GM10248 (cell line): ENCODE results near the gene RASAL2.
A peak's percentile ranks its signal among the peaks of the same experiment; 100 is the strongest.

ENCODE experiments used
- CTCF ChIA-PET: fragments of 300-600 bp; sonication (Branson Sonifier 250); formaldehyde crosslinking; extraction: SDS; loops from one replicate; lab custom pipeline; 2021; ENCODE audit warnings: antibody characterized with exemption; lab: Yijun Ruan, JAX
- POLR2A ChIA-PET: fragments of 350-650 bp; sonication (Branson Sonifier 250); formaldehyde crosslinking; extraction: SDS; loops from one replicate; lab custom pipeline; 2020; ENCODE audit warnings: antibody characterized with exemption; lab: Yijun Ruan, JAX
- DNase-seq: peaks from one replicate; pipeline ENCODE4 v3.0.0; 2012; ENCODE audit errors: extremely low spot score
- TF ChIP-seq, protein P1 (sequence below): IDR thresholded peaks from 2 replicates; pipeline ENCODE4 v1.5.1; 2012; ENCODE audit warnings: mild to moderate bottlenecking, low read depth; ENCODE audit errors: extremely low read depth, missing control alignments, control extremely low read depth

Gene RASAL2

DNA sequence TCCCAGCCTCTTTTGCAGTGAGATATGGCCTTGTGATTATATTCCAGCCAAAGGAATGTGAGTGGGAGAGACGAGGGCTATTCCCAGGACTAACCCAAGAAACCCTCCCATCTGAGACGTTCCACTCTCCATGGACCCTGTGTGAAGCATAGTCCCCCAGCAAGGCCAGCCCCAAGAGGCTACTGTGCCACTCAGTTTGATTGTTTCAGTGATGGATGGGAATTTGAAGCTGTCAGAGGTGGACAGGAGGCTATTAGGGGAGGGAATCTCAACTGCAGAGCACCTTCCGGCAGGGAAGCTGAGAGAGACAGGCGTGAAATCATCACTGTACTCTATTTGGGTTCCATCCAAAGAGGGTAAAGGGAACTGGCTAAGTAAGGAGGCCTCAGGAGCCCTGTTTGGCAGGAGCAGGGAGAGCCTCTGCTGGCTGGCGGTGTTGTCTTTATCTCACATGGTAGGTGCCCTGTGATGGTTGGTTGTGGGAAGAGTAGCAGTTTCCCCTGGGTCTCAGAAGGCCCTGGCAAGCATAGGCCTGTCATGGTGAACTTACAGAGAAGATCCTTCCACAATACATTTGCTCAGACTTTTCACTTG lies 415.6 kb downstream of the RASAL2 start:
- DNase-seq, result no peak
- ChIA-PET POLR2A (no interaction called here), CTCF (interaction anchor here (1.2 to 5.3 kb wide), 3 partner anchors 8 to 210 kb away, joined by 3 to 27 read pairs (median 3); no protein-coding TSS in a partner anchor)
- TF ChIP-seq, protein P1, sequence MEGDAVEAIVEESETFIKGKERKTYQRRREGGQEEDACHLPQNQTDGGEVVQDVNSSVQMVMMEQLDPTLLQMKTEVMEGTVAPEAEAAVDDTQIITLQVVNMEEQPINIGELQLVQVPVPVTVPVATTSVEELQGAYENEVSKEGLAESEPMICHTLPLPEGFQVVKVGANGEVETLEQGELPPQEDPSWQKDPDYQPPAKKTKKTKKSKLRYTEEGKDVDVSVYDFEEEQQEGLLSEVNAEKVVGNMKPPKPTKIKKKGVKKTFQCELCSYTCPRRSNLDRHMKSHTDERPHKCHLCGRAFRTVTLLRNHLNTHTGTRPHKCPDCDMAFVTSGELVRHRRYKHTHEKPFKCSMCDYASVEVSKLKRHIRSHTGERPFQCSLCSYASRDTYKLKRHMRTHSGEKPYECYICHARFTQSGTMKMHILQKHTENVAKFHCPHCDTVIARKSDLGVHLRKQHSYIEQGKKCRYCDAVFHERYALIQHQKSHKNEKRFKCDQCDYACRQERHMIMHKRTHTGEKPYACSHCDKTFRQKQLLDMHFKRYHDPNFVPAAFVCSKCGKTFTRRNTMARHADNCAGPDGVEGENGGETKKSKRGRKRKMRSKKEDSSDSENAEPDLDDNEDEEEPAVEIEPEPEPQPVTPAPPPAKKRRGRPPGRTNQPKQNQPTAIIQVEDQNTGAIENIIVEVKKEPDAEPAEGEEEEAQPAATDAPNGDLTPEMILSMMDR, result no peak

DNA sequence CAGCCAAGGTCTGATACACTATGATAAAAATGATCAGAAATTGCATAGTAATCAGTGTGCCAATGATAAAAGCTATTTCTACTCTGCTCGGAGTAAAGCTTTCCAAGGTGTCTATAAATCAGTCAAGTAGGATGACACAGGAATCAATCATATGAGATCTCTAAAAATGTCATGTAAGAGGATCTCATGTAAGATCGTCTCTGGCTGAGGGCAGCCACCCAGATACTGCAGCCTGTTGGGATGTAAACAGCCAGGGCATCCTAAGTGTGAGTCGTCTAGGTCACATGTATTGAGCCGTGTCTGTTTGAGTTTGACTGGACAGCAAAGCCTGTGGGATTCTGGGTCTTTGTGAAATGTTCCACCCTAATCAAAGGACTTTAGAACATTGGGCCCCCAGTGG lies 416.3 kb downstream of the RASAL2 start:
- CTCF ChIA-PET, result interaction anchor here (1.2 to 5.3 kb wide), 2 partner anchors 9 to 35 kb away, joined by 3 to 27 read pairs; no protein-coding TSS in a partner anchor
- POLR2A ChIA-PET, result no interaction called here
- TF ChIP-seq, protein P1, result no peak
- no peak for DNase-seq

DNA sequence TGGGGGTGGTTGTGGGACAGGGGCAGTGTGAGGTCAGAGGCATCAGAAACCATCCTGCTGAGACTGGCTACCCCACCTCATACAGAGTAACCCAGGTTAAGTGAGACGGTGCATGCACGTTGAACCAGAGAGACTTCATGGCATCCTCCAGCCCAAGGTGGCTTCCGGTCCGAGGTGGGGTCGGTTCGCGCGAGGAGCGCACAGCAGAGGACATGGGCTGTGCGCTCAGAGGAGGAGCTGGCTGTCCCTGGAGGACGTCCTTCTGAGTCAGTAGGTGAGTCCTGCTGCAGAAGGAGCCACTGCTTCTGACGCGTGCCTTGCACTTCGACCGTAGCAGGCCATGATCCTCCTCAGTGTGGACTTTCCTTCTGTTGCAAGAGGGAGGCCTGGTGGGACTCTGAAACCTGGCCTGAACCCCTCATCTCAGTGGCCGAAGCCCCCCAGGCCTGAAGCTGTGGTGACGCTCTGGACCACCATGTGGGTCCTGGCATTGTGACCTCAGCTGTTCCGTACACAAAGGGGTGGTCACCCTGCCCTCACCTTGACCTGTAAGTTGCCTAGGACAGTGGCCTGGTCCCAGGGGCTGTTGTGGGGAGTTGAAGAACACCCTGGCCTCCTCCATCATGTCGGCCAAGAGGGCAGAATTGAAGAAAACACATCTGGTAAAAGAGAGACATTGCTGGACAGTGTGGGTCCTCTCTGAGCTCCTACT lies 418.8 kb downstream of the RASAL2 start, which contains the start of gene TEX35:
TEX35 (plus strand) TSS at position 544 of the 712 bp plus-strand sequence; CDS start at position 624, 80 bp downstream.
- ChIA-PET POLR2A (no interaction called here), CTCF (interaction anchor here (1.3 to 5.3 kb wide), 2 partner anchors 11 to 19 kb away, joined by 3 to 27 read pairs; no protein-coding TSS in a partner anchor)
- no peak for DNase-seq
- TF ChIP-seq, protein P1, result no peak

DNA sequence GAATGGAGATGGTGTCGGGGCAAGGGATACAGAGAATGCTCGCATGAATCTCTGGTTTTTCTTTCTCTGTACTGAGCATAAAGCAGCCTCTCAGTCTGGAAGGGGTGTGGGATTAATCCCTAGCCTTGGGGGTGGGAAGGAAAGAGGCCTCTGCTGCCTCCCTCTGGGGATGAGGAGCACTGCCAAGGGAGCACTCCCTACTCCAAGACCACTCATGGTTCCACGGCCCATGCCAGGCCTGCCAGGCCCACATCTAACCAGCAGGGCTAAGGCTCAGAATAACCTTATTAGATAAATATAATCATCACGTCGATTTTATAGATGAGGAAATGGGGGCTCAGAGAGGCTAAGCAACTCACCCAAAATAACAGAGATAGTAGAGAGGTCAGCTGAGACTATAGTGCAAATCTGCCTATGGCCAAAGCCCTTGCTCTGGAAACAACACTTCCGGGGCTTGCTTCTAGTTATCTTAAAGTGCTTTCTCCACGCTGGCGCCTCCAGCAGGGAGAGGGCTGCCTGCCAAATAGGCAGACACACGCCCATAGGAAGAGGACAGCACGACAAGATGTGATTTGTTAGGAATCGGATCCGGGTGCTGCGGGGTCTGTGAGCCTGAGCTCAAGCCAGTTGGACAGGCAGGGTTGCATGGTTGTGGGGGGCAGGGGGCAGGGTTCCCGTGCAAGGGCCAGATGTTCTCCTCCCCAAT lies 419.5 kb downstream of the RASAL2 start:
- ChIA-PET CTCF (interaction anchor here (1.3 to 5.3 kb wide), 2 partner anchors 12 to 19 kb away, joined by 3 to 27 read pairs; no protein-coding TSS in a partner anchor), POLR2A (no interaction called here)
- TF ChIP-seq, protein P1, result peak; percentile 2
- no peak for DNase-seq

DNA sequence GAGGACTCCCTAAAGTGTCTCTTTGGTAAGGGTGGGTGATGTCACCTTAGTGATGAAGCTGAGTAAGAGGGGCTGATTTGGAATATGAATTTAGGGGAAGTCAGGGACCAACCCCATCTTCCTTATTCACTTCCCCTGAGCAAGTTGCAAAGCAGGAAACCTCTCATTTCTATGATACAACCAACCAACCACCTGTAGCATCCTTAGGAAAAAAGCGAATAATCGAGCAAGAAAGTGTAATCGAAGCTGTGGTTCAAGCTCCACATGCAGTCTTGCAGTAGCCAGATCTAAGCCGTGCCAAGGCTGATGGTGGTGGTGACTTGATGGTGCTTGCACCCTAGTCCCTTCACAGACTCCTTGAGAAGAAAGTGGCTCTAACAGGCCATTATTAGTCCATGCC lies 422.2 kb downstream of the RASAL2 start:
- ChIA-PET CTCF (interaction anchor here (1.0 to 1.5 kb wide), 4 partner anchors 11 to 205 kb away, joined by 3 to 7 read pairs (median 4); no protein-coding TSS in a partner anchor), POLR2A (no interaction called here)
- TF ChIP-seq, protein P1, result no peak
- no peak for DNase-seq

DNA sequence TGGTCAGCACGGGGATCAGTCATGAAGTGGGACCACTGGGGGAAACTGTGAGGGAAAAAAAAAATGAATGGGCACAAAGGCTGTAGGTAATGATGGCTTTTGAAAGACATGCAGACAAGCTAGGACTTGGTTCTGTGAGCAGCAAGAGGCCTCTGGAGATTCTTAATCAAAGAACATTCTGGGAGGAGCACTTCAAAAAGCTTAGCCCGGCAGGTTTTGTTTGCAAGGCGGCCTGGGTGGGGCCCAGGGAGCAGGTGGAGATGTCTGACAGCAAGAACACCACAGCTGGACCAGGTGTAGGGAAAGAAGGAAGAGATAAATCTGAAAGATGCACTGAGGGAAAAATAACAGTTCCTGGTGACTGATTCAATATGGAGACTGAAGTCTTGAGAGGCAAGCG lies 425.0 kb downstream of the RASAL2 start:
- TF ChIP-seq, protein P1, result no peak
- ChIA-PET CTCF (interaction anchor here (1.0 to 1.8 kb wide), 2 partner anchors 10 to 17 kb away, joined by 3 to 4 read pairs; no protein-coding TSS in a partner anchor), POLR2A (no interaction called here)
- no peak for DNase-seq
